ENCODE data around the gene PSME3IP1.

GRCh38 chr16:57131351-57131970 lies 54.4 kb downstream of the PSME3IP1 start:
- no peak for TF ChIP-seq CTCF (IDR thresholded peaks at IDR 0.05)
- TF ChIP-seq EP300 (IDR thresholded peaks at IDR 0.05; ENCODE audit: low read depth), result no peak
